22Rv1 (cell line): ENCODE measurements around the gene CUEDC1.

Experiments used
- H3K27ac ChIP-seq: fragments of 450-650 bp; 2 replicates; pipeline ENCODE4 v1.5.1; 2017
- ZFX ChIP-seq: fragments of 450-650 bp; IDR thresholded peaks from 2 replicates; pipeline ENCODE4 v1.6.1; 2017; ENCODE audit warnings: antibody characterized with exemption, borderline replicate concordance
- TF ChIP-seq, protein P1 (sequence below): fragments of 450-650 bp; IDR thresholded peaks from 2 replicates; pipeline ENCODE4 v1.5.1; 2017; ENCODE audit warnings: mild to moderate bottlenecking

Gene CUEDC1

DNA sequence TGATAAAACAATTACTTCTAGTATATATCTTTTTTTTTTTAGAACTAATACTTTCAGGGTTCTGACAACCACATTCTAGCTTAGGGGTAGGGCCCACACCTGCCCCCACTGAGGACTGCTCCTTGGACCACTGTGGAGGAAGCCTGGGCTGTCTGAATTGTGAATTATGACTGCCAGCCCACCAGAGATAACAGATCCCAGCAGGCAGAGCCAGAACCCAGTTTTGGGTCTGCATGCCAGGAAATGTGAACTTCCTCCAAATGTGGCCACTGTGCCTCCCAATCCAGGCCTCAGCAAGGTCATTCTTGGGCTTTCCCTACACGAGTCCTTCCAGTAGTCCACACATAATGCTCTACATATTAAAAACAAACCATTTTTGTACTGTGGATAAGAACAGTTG, 16.9 kb upstream of the CUEDC1 start:
- TF ChIP-seq ZFX: no peak
- TF ChIP-seq, protein P1, sequence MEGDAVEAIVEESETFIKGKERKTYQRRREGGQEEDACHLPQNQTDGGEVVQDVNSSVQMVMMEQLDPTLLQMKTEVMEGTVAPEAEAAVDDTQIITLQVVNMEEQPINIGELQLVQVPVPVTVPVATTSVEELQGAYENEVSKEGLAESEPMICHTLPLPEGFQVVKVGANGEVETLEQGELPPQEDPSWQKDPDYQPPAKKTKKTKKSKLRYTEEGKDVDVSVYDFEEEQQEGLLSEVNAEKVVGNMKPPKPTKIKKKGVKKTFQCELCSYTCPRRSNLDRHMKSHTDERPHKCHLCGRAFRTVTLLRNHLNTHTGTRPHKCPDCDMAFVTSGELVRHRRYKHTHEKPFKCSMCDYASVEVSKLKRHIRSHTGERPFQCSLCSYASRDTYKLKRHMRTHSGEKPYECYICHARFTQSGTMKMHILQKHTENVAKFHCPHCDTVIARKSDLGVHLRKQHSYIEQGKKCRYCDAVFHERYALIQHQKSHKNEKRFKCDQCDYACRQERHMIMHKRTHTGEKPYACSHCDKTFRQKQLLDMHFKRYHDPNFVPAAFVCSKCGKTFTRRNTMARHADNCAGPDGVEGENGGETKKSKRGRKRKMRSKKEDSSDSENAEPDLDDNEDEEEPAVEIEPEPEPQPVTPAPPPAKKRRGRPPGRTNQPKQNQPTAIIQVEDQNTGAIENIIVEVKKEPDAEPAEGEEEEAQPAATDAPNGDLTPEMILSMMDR: no peak
- H3K27ac ChIP-seq: no peak overlapping the region

DNA sequence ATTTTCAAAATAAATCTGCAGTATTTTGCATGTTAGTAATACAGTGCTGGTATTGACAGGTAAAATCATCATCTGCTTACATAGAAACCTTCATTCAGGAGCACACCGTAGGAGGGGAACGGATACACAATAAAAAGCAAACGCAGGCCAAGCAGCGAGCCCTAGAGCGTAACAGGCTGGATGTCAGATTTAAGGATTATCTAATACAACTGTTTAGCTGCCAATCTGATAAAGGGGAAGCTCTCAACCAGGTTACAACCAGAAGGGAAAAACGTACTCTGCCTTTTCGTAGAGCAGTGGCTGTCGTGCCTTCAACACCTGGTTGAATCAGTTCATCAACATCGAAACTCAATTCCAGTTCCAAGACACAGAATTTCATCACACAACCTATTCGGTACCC, 16.4 kb upstream of the CUEDC1 start:
- H3K27ac ChIP-seq: no peak overlapping the region

DNA sequence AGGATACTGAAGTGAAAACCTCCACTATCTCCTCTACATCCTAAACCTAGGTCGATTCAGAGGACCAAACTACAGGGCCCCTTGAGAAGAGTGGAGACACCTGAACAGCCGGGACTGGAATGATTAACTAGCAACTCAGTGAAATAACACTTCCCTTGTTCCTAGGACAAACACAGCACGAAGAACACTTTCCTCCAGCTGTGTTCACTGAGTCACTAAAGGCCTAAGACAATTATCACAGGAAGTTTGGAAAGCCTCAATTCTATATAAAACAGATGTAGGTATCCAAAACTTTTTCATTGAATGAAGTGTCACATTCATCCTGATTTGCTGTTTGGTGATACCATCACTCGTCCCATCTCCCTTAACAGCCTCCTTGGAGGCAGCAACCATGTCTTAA, 15.5 kb upstream of the CUEDC1 start:
- no peak overlapping the region for H3K27ac ChIP-seq
- TF ChIP-seq, protein P1: no peak
- no peak for TF ChIP-seq ZFX

More for the DNA sequence above, 16.4 kb upstream of the CUEDC1 start:
- TF ChIP-seq, protein P1: no peak
- no peak for TF ChIP-seq ZFX

DNA sequence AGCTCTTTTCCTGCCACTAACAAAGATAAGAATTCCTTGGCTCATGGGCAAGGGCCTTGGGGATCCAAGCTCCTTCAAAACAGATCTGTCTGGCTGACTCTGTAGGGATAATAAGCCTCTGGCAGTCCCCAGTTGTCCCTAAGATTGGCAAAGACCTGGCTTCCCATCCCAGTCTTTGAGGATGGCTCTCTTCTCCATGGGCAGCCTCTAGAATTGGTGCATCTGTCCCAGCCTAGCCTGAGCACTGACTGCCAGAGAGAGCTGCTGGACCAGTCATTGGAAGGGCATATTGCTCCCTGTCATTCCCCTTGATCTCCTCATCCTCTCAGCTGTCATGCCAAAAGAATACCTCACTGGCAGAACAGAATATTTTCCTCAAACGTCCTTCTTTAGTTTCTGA, 13.2 kb upstream of the CUEDC1 start:
- TF ChIP-seq, protein P1: no peak
- TF ChIP-seq ZFX: no peak
- H3K27ac ChIP-seq: no peak overlapping the region

DNA sequence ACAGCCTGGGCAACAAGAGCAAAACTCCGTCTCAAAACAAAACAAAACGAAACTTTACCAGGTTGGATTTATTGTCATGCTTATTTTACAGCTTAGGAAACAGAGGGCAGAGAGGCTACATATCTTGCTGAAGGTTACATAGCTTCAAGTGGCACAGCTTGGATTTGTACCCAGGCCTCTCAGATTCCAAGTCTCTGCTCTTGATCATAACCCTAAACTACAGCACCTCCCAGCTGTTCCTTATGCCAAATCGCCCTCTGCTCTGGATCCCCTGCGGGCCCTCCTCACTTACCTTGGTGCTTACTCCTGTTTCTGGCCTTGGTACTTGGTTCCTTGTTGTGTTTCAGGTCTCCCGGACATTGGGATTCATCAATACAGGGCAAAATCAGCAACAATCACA, 11.7 kb upstream of the CUEDC1 start:
- no peak overlapping the region for H3K27ac ChIP-seq
- TF ChIP-seq, protein P1: no peak
- no peak for TF ChIP-seq ZFX

DNA sequence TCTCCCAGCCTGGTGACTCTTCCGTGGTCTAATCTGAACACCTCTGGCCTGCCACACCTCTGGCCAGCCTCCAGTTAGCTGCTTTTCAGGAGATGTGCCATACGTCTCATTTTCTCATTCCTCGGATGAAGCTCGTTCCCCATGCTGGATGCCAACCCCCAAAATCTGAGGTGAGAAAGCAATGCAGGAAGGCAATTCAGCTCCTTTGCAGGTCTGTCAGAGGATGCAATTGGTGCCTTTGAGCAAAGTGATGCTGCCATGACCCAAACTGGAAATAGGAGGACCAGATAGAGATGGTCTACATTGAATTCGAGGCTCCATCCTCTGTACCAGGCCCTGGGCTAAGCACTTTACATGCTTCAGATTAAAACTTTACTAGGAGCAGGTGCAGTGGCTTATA, 11.0 kb upstream of the CUEDC1 start:
- no peak for TF ChIP-seq ZFX
- TF ChIP-seq, protein P1: no peak
- no peak overlapping the region for H3K27ac ChIP-seq

DNA sequence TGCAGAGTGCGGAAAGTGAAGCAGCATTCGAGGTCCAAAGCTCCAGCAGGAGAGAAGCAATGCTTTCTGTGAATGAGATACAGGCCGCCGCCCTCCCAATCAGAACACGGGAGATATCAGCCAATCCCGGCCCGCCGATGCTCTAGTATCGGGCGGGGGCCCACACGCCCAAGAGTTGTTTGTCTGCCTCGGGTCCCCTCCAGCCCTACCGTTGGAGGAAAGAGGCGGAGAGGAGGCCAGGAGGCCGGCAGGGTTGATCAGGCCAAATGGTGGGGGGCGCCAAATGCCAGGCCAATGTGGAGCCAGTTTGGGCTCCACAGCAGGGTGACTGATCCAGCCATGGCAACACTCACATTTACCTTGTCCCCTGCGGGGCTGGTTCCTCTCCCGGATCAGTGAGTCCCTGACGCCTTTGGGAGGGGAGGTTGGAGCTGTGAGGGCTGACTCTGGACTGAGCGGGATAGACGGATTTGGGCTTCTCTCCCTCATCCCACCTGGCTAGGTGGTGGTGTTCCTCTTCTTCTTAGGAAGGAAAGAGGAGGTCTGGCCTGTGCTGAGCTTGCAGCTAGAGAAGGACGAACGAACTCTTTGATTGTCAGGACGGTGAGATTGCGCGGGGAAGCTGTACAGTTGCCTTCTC, 10.4 kb upstream of the CUEDC1 start:
- TF ChIP-seq ZFX: no peak
- TF ChIP-seq, protein P1: no peak
- no peak overlapping the region for H3K27ac ChIP-seq
